Fibroblast of lung (primary cell): Measurements from ENCODE around the gene FBXO9.

Experiments used
- EZH2 ChIP-seq: IDR thresholded peaks from 2 replicates; pipeline ENCODE4 v1.5.1; 2012; ENCODE audit warnings: low read length, control low read depth, mild to moderate bottlenecking; ENCODE audit errors: missing control alignments
- TF ChIP-seq, protein P1 (sequence below), 2 donors: IDR thresholded peaks in 1 of 2; conservative IDR thresholded peaks in 1 of 2; 1 replicate in 1 of 2; 2 replicates in 1 of 2; pipeline ENCODE4 v1.5.1; 2011 to 2012; ENCODE audit warnings: low read length in 2 of 2, control low read depth in 1 of 2, inconsistent platforms in 1 of 2, low read depth in 1 of 2, mild to moderate bottlenecking in 1 of 2

DNA sequence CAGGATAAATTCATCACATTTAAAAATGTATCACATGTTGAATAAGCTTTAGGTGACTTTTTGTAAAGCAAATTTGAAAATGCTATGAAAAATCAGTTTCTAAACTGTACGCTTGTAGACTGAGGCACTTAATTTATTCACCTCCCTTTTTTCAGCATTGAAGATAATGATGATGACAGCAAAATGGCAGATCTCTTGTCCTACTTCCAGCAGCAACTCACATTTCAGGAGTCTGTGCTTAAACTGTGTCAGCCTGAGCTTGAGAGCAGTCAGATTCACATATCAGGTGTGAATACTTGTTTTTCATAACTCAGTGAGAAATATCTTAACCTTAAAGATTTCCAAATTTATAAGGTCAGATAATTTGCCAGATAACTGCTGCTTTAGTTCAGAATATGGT is 15.6 kb downstream of the FBXO9 start:
- TF ChIP-seq, protein P1, sequence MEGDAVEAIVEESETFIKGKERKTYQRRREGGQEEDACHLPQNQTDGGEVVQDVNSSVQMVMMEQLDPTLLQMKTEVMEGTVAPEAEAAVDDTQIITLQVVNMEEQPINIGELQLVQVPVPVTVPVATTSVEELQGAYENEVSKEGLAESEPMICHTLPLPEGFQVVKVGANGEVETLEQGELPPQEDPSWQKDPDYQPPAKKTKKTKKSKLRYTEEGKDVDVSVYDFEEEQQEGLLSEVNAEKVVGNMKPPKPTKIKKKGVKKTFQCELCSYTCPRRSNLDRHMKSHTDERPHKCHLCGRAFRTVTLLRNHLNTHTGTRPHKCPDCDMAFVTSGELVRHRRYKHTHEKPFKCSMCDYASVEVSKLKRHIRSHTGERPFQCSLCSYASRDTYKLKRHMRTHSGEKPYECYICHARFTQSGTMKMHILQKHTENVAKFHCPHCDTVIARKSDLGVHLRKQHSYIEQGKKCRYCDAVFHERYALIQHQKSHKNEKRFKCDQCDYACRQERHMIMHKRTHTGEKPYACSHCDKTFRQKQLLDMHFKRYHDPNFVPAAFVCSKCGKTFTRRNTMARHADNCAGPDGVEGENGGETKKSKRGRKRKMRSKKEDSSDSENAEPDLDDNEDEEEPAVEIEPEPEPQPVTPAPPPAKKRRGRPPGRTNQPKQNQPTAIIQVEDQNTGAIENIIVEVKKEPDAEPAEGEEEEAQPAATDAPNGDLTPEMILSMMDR (conservative IDR thresholded peaks at IDR 0.05 in 1 of 2, IDR thresholded peaks at IDR 0.05 in 1 of 2; ENCODE audit: low read depth in 1 of 2, low read length in 2 of 2): no peak
- no peak for TF ChIP-seq EZH2
